ENCODE results near the gene HYI. TPM values are rescaled to one million over a fixed set of nuclear protein-coding genes. Genes with fewer than 3 reads are reported as not detected.
A peak's percentile ranks its signal among the peaks of the same experiment; 100 is the strongest.

The HYI gene
- total RNA-seq, 6 donors from 2014 or later, result 63.3 to 259 (median 68.8) TPM

GRCh38 chr1:43455213-43455889, 1.6 kb upstream of the HYI start:
- ATAC-seq (ENCODE audit: low FRiP score in 2 of 2) (no peak), DNase-seq (peak in 1 of 2 donors; percentile 85)
- Histone ChIP-seq H3K9me3 (no peaks in the 10 kb centered on the region), H3K4me3 (peak overlapping the region in 2 of 4 donors; percentile 64 to 74), H3K27me3 (no peaks in the 10 kb centered on the region), H3K36me3 (peaks cover 0 to 19% (median 15%) of the 10 kb centered on the region in 4 donors), H3K4me1 (peaks cover 11 to 27% (median 19%) of the 10 kb centered on the region in 4 donors), H3K27ac (peak overlapping the region; percentile 73 to 93 (median 88))
- TF ChIP-seq EP300 (IDR thresholded peaks at IDR 0.05), result peak in 1 of 4 donors; percentile 28
- TF ChIP-seq POLR2A (IDR thresholded peaks at IDR 0.05), result no peak
- WGBS, 2 donors, result 65 to 69% methylated on average over 7 of the region's 7 CpGs

- WGBS, 2 donors, result 9 to 10% methylated on average over 19 of the region's 19 CpGs
- H3K4me3 ChIP-seq, result peak overlapping the region; percentile 47 to 74 (median 58)
- peaks cover 11 to 27% (median 19%) of the 10 kb centered on the region in 4 donors for H3K4me1 ChIP-seq
- TF ChIP-seq POLR2AphosphoS5 (IDR thresholded peaks at IDR 0.05) (peak in 1 of 2 donors; percentile 62), EP300 (IDR thresholded peaks at IDR 0.05) (no peak), POLR2A (IDR thresholded peaks at IDR 0.05) (peak in 1 of 4 donors; percentile 65), CTCF (IDR thresholded peaks at IDR 0.05) (peak in 3 of 6 experiments; percentile 21 to 41 (median 34))
- H3K27me3 ChIP-seq, result no peaks in the 10 kb centered on the region
- peak in 1 of 2 donors; percentile 91 for DNase-seq
- peak; percentile 94 to 95 for ATAC-seq (ENCODE audit: low FRiP score in 2 of 2)
- peaks cover 4 to 28% (median 24%) of the 10 kb centered on the region in 4 donors for H3K36me3 ChIP-seq
- no peaks in the 10 kb centered on the region for H3K9me3 ChIP-seq
- peak overlapping the region; percentile 87 to 93 (median 88) for H3K27ac ChIP-seq
Measured at GRCh38 chr1:43454270-43455011, 710 bp upstream of the HYI start.

GRCh38 chr1:43452789-43453441, 816 bp downstream of the HYI start:
- H3K27ac ChIP-seq, result peak overlapping the region; percentile 87 to 93 (median 88)
- whole genome bisulfite sequencing, 2 donors, result 16 to 28% methylated on average over 7 of the region's 10 CpGs
- no peaks in the 10 kb centered on the region for H3K27me3 ChIP-seq
- H3K4me3 ChIP-seq, result peak overlapping the region; percentile 47 to 74 (median 58)
- TF ChIP-seq EP300 (IDR thresholded peaks at IDR 0.05), result no peak
- TF ChIP-seq POLR2A (IDR thresholded peaks at IDR 0.05), result no peak
- TF ChIP-seq POLR2AphosphoS5 (IDR thresholded peaks at IDR 0.05), result no peak
- no peak for TF ChIP-seq CTCF (IDR thresholded peaks at IDR 0.05)
- H3K36me3 ChIP-seq, result peaks cover 12 to 44% (median 40%) of the 10 kb centered on the region in 4 donors
- peaks cover 11 to 27% (median 19%) of the 10 kb centered on the region in 4 donors for H3K4me1 ChIP-seq
- ATAC-seq (ENCODE audit: low FRiP score in 2 of 2) (no peak), DNase-seq (peak in 1 of 2 donors; percentile 61)
- no peaks in the 10 kb centered on the region for H3K9me3 ChIP-seq

- peaks cover 11 to 27% (median 19%) of the 10 kb centered on the region in 4 donors for H3K4me1 ChIP-seq
- no peaks in the 10 kb centered on the region for H3K27me3 ChIP-seq
- no peak overlapping the region for H3K4me3 ChIP-seq
- TF ChIP-seq CTCF (IDR thresholded peaks at IDR 0.05), result no peak
- ATAC-seq (ENCODE audit: low FRiP score in 2 of 2), result no peak
- peaks cover 21 to 54% (median 50%) of the 10 kb centered on the region in 4 donors for H3K36me3 ChIP-seq
- no peak overlapping the region for H3K27ac ChIP-seq
- WGBS, 2 donors, result 86 to 93% methylated on average over 21 to 22 of the region's 22 CpGs
- H3K9me3 ChIP-seq, result no peaks in the 10 kb centered on the region
- no peak for DNase-seq
Measured at GRCh38 chr1:43451701-43452532, 1.8 kb downstream of the HYI start.
